DMS153 treated with DMSO at 0.1 percent for 48 hours (cell line): ENCODE measurements around the gene RPL10.
A peak's percentile ranks its signal among the peaks of the same experiment; 100 is the strongest.
"Not testable (repeated sequence)": the region's sequence is repeated elsewhere in the genome, so short reads cannot be mapped to it uniquely, and the experiment has no call there.

Experiments used
- DNase-seq: peaks from one replicate; lab custom pipeline; 2025; ENCODE audit not compliant: unreplicated experiment; lab: John Stamatoyannopoulos, UW

Gene RPL10

GRCh38 chrX:154399527-154400368, 1.6 kb downstream of the RPL10 start:
- no peak for DNase-seq

- DNase-seq: not testable (repeated sequence)
These were observed 2.2 kb downstream of the RPL10 start for GRCh38 chrX:154400369-154400817.

GRCh38 chrX:154401045-154401799, 3.0 kb downstream of the RPL10 start:
- no peak for DNase-seq

GRCh38 chrX:154401918-154402621, 3.9 kb downstream of the RPL10 start:
- DNase-seq: no peak

- DNase-seq: no peak
These were observed 4.5 kb downstream of the RPL10 start for GRCh38 chrX:154402622-154403127.

GRCh38 chrX:154403192-154403591, 5.0 kb downstream of the RPL10 start:
- DNase-seq: no peak

GRCh38 chrX:154403858-154404257, 5.7 kb downstream of the RPL10 start:
- DNase-seq: no peak

- no peak for DNase-seq
These were observed 6.5 kb downstream of the RPL10 start for GRCh38 chrX:154404625-154405192.

- no peak for DNase-seq
These were observed 10.6 kb downstream of the RPL10 start for GRCh38 chrX:154408659-154409221.

GRCh38 chrX:154409222-154409871, 11.2 kb downstream of the RPL10 start, which contains the start of gene DNASE1L1:
TSS of gene DNASE1L1 (minus strand) at chrX:154409254. CDS start at chrX:154405568, 3,686 bp downstream.
- DNase-seq: no peak

GRCh38 chrX:154411981-154412340, 13.8 kb downstream of the RPL10 start:
- DNase-seq: peak; percentile 18

- no peak for DNase-seq
These were observed 14.3 kb downstream of the RPL10 start for GRCh38 chrX:154412468-154412867.

GRCh38 chrX:154413142-154413541, 15.0 kb downstream of the RPL10 start:
- no peak for DNase-seq

GRCh38 chrX:154417157-154417556, 19.0 kb downstream of the RPL10 start:
- DNase-seq: no peak

GRCh38 chrX:154419189-154419588, 21.0 kb downstream of the RPL10 start:
- DNase-seq: no peak

- DNase-seq: peak; percentile 25
These were observed 21.7 kb downstream of the RPL10 start for GRCh38 chrX:154419688-154420401.

- DNase-seq: no peak
These were observed 22.2 kb downstream of the RPL10 start for GRCh38 chrX:154420402-154420756.

- DNase-seq: no peak
These were observed 29.0 kb downstream of the RPL10 start for GRCh38 chrX:154426916-154427770.
